Transverse colon (tissue), 4 donors: ENCODE data around the gene TF.

Experiments used
- POLR2A ChIP-seq: fragments of 450-650 bp; IDR thresholded peaks from one replicate; pipeline ENCODE4 v1.6.1; 2016; ENCODE audit warnings: antibody characterized with exemption, mild to moderate bottlenecking, moderate library complexity
- POLR2AphosphoS5 ChIP-seq, 3 donors: sonication (generic); formaldehyde crosslinking; IDR thresholded peaks; one replicate each; pipeline ENCODE4 v1.6.1; 2016; ENCODE audit warnings: antibody characterized with exemption in 3 of 3
- TF ChIP-seq, protein P1 (sequence below), 5 experiments: fragments of 200-600 bp in 3 of 5; fragments of 450-650 bp in 2 of 5; sonication (generic) in 3 of 5; IDR thresholded peaks; 1 replicate in 2 of 5; 2 replicates in 3 of 5; pipeline ENCODE4 v1.5.1; 2016 to 2017; ENCODE audit warnings: antibody characterized with exemption in 5 of 5, inconsistent platforms in 3 of 5, mild to moderate bottlenecking in 2 of 5, moderate library complexity in 1 of 5

DNA sequence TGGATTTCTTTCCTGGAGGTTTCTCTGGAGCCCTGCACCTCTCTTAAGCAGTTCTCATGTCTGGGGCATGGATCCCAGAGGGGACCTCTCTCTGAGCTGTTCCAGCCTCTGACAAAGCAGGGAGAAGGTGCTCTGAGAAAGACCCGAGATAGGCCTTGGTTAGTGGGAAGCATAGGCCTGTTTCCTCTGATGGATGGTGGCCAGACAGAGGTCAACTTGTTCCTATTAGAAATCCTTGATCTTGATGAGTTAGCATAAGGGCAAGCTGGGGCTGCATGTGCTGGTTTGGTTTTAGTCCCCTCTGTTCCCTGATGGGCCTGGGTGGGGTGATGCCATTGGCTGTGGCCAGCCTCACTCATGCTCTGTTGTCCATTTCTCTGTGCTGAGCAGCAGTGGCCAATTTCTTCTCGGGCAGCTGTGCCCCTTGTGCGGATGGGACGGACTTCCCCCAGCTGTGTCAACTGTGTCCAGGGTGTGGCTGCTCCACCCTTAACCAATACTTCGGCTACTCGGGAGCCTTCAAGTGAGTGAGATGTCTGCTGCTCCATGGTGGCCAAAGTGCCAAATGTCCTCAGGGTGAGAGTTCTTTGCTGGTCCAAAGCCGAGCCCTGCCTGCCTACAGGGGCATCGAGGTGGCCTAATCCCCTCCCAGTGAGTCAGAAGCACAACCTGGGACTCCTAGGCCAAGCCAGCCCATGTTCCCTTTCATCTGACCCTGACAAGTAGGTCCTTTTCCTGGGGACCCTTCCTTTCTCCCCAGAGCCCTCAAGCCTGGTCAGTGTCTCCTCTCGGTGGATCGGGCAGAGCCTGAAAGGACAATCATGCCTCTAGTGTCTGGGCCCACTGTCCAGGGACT lies 9.0 kb downstream of the TF start:
- TF ChIP-seq, protein P1, sequence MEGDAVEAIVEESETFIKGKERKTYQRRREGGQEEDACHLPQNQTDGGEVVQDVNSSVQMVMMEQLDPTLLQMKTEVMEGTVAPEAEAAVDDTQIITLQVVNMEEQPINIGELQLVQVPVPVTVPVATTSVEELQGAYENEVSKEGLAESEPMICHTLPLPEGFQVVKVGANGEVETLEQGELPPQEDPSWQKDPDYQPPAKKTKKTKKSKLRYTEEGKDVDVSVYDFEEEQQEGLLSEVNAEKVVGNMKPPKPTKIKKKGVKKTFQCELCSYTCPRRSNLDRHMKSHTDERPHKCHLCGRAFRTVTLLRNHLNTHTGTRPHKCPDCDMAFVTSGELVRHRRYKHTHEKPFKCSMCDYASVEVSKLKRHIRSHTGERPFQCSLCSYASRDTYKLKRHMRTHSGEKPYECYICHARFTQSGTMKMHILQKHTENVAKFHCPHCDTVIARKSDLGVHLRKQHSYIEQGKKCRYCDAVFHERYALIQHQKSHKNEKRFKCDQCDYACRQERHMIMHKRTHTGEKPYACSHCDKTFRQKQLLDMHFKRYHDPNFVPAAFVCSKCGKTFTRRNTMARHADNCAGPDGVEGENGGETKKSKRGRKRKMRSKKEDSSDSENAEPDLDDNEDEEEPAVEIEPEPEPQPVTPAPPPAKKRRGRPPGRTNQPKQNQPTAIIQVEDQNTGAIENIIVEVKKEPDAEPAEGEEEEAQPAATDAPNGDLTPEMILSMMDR (IDR thresholded peaks at IDR 0.05), result no peak
- no peak for TF ChIP-seq POLR2A
- no peak for TF ChIP-seq POLR2AphosphoS5 (IDR thresholded peaks at IDR 0.05)
